Heart left ventricle (tissue), 16 donors: Measurements from ENCODE around the gene EDDM3A. TPM values are rescaled to one million over a fixed set of nuclear protein-coding genes. Genes with fewer than 3 reads are reported as not detected.

Experiments used
- ATAC-seq, 4 donors: fragments of 200-7000 bp; cut with Tn5 transposase; one replicate each; pipeline ENCODE4 v1.9.1; 2020 to 2022; ENCODE audit warnings: moderate library complexity in 4 of 4, mild to moderate bottlenecking in 3 of 4, moderate number of reproducible peaks in 1 of 4
- DNase-seq, 5 donors: peaks; one replicate each; pipeline ENCODE4 v3.0.0-alpha.2; 2020
- H3K27ac ChIP-seq, 12 donors: fragments of 200-600 bp; sonication (generic) in 4 of 12; one replicate each; pipeline versions ENCODE4 v1.5.0 to v1.8.0; 2016 to 2022; ENCODE audit warnings: mild to moderate bottlenecking in 2 of 12
- H3K27me3 ChIP-seq, 9 donors: fragments of 200-600 bp; sonication (generic) in 2 of 9; one replicate each; pipeline versions ENCODE4 v1.5.1 to v1.8.0; 2016 to 2022; ENCODE audit warnings: mild to moderate bottlenecking in 3 of 9
- H3K36me3 ChIP-seq, 9 donors: fragments of 200-600 bp; sonication (generic) in 2 of 9; one replicate each; pipeline versions ENCODE4 v1.5.0 to v1.8.0; 2018 to 2022; ENCODE audit warnings: mild to moderate bottlenecking in 2 of 9
- H3K4me1 ChIP-seq, 12 donors: fragments of 200-600 bp; sonication (generic) in 4 of 12; one replicate each; pipeline versions ENCODE4 v1.5.0 to v1.8.0; 2016 to 2022; ENCODE audit warnings: mild to moderate bottlenecking in 3 of 12
- H3K4me3 ChIP-seq, 12 donors: fragments of 200-600 bp; sonication (generic) in 4 of 12; one replicate each; pipeline versions ENCODE4 v1.5.0 to v1.8.0; 2017 to 2022; ENCODE audit warnings: mild to moderate bottlenecking in 9 of 12, moderate library complexity in 4 of 12
- H3K9me3 ChIP-seq, 12 donors: fragments of 200-600 bp; sonication (generic) in 4 of 12; one replicate each; pipeline versions ENCODE4 v1.5.0 to v1.8.0; 2016 to 2022; ENCODE audit warnings: mild to moderate bottlenecking in 1 of 12
- CTCF ChIP-seq, 12 donors: fragments of 200-600 bp; sonication (generic) in 4 of 12; IDR thresholded peaks; one replicate each; pipeline versions ENCODE4 v1.5.0 to v1.8.0; 2018 to 2022; ENCODE audit warnings: antibody characterized with exemption in 12 of 12, mild to moderate bottlenecking in 5 of 12
- POLR2A ChIP-seq, 2 donors: fragments of 450-650 bp; IDR thresholded peaks; one replicate each; pipeline ENCODE4 v1.6.1; 2017; ENCODE audit warnings: antibody characterized with exemption in 2 of 2, mild to moderate bottlenecking in 2 of 2, moderate library complexity in 2 of 2
- WGBS, 4 donors: extraction: QIAGEN DNeasy Blood & Tissue Kit in 2 of 4; methylation state at CpG; one replicate each; pipeline versions ENCODE4 v1.1.5 to v1.1.7; 2013 to 2018; 5-methylcytosine and 5-hydroxymethylcytosine counted together
- intact Hi-C, 10 donors: fragments of 100-400 bp; cut with DNase I; formaldehyde crosslinking; loops; one replicate each; pipeline versions ENCODE4 v1.11.1 to v1.14.2; 2022
- polyA plus RNA-seq, 2 donors: library from polyadenylated mRNA; stranded (reverse); fragments of 200-250 nt; gene quantifications; one replicate each; pipeline ENCODE4 v1.2.3, GENCODE V29; 2013
- total RNA-seq, 9 donors: library from RNA; depleted of rRNA in 2 of 9; stranded (reverse); fragments of >200 nt in 2 of 9; fragmentation: NEBNext Ultra II Directional in 3 of 9; extraction: Animal tissue kit (Norgen Biotek cat#: 25700) in 3 of 9; gene quantifications; one replicate each; pipeline versions ENCODE4 v1.1.0 to v1.2.4, GENCODE V29; 2016 to 2023
- donor health status: ischemic (EF 13 %, LVEDD 7.1; RV severe dilation, severe dysfunction).
- donor health status: healthy with polysubstance abuse.
- donor health status: DM: no; HTN: yes; CAD: no.
- donor health status: DM: no; HTN: no; CAD: no.
- donor health status: ischemic (EF 25% LVEDD 6.9; RV normal size, moderate dysfunction).
- donor health status: ischemic (EF 25% LVEDD 5.7; RV mildly dilated, moderate dysfunction).
- donor health status: healthy.
- donor health status: DM: yes; HTN: yes; CAD: no.
- donor health status: ischemic (EF 35%, LVEDD 5.7; RV mildly dilated, moderate dysfunction).
- donor health status: nonischemic (EF 11% LVEDD 7.7; RV severe dilation, severe dysfunction).
- donor health status: DM: yes; HTN: yes; CAD: no.
- donor health status: PGD.
- donor health status: ischemic (EF 29% LVEDD 5.4; RV normal size, mild dysfunction).
- donor health status: nonischemic (EF 23%, LVEDD 6.1; RV moderate dilation, normal function).

EDDM3A gene
- total and polyA plus RNA-seq, 11 donors = not detected

- Histone ChIP-seq H3K27ac (peak overlapping the region in 6 of 12 donors; percentile 1 to 71 (median 24)), H3K4me1 (peaks cover 0 to 15% (median 2%) of the 10 kb centered on the region in 12 donors), H3K36me3 (no peaks in the 10 kb centered on the region), H3K4me3 (no peak overlapping the region), H3K9me3 (no peaks in the 10 kb centered on the region), H3K27me3 (no peaks in the 10 kb centered on the region)
- TF ChIP-seq CTCF (IDR thresholded peaks at IDR 0.05) (no peak), POLR2A (IDR thresholded peaks at IDR 0.05) (no peak)
- 37 to 54% (median 43%) methylated on average over 4 of the region's 4 CpGs for WGBS, 4 donors
- DNase-seq = no peak
- no peak for ATAC-seq
- intact Hi-C loops = loop anchor here in 3 of 10 donors (5.0 to 10.0 kb wide), 3 partner anchors 50 to 268 kb away; no protein-coding TSS in a partner anchor
Measured at GRCh38 chr14:20706657-20707355, 38.9 kb upstream of the EDDM3A start.

- Histone ChIP-seq H3K27ac (peak overlapping the region in 7 of 12 donors; percentile 1 to 71 (median 25)), H3K27me3 (no peaks in the 10 kb centered on the region), H3K4me1 (peaks cover 0 to 15% (median 2%) of the 10 kb centered on the region in 12 donors), H3K4me3 (no peak overlapping the region), H3K36me3 (no peaks in the 10 kb centered on the region), H3K9me3 (no peaks in the 10 kb centered on the region)
- no peak for TF ChIP-seq POLR2A (IDR thresholded peaks at IDR 0.05)
- no peak for TF ChIP-seq CTCF (IDR thresholded peaks at IDR 0.05)
- ATAC-seq = no peak
- no peak for DNase-seq
- intact Hi-C loops = loop anchor here in 3 of 10 donors (5.0 to 10.0 kb wide), 3 partner anchors 50 to 267 kb away; no protein-coding TSS in a partner anchor
- WGBS, 4 donors = 41 to 75% (median 66%) methylated on average over 2 of the region's 2 CpGs
Measured at GRCh38 chr14:20707622-20708021, 38.1 kb upstream of the EDDM3A start.

- 70 to 96% (median 79%) methylated on average over 4 of the region's 4 CpGs for WGBS, 4 donors
- no peak overlapping the region for H3K27ac ChIP-seq
- ATAC-seq (no peak), DNase-seq (no peak)
- no peaks in the 10 kb centered on the region for H3K9me3 ChIP-seq
- TF ChIP-seq CTCF (IDR thresholded peaks at IDR 0.05) = no peak
- TF ChIP-seq POLR2A (IDR thresholded peaks at IDR 0.05) = no peak
- H3K27me3 ChIP-seq = no peaks in the 10 kb centered on the region
- intact Hi-C loops = no loop called here
- peaks cover 0 to 18% (median 2%) of the 10 kb centered on the region in 12 donors for H3K4me1 ChIP-seq
- H3K36me3 ChIP-seq = no peaks in the 10 kb centered on the region
- H3K4me3 ChIP-seq = no peak overlapping the region
Measured at GRCh38 chr14:20711261-20711660, 34.4 kb upstream of the EDDM3A start.

GRCh38 chr14:20711685-20712084, 34.0 kb upstream of the EDDM3A start:
- H3K27me3 ChIP-seq = no peaks in the 10 kb centered on the region
- H3K4me1 ChIP-seq = peaks cover 0 to 16% (median 2%) of the 10 kb centered on the region in 12 donors
- TF ChIP-seq CTCF (IDR thresholded peaks at IDR 0.05) = no peak
- TF ChIP-seq POLR2A (IDR thresholded peaks at IDR 0.05) = no peak
- DNase-seq (no peak), ATAC-seq (no peak)
- 33 to 71% (median 48%) methylated on average over 4 of the region's 4 CpGs for WGBS, 4 donors
- H3K4me3 ChIP-seq = no peak overlapping the region
- H3K27ac ChIP-seq = no peak overlapping the region
- no peaks in the 10 kb centered on the region for H3K36me3 ChIP-seq
- no peaks in the 10 kb centered on the region for H3K9me3 ChIP-seq
- intact Hi-C loops = no loop called here
